Transverse colon (tissue), 4 donors: ENCODE data around the gene SCN5A.

Experiments
- EP300 ChIP-seq: sonication (generic); formaldehyde crosslinking; IDR thresholded peaks from one replicate; pipeline ENCODE4 v1.6.1; 2017; ENCODE audit warnings: antibody characterized with exemption, low read depth
- POLR2AphosphoS5 ChIP-seq, 3 donors: sonication (generic); formaldehyde crosslinking; IDR thresholded peaks; one replicate each; pipeline ENCODE4 v1.6.1; 2016; ENCODE audit warnings: antibody characterized with exemption in 3 of 3
- TF ChIP-seq, protein P1 (sequence below), 5 experiments: fragments of 200-600 bp in 3 of 5; fragments of 450-650 bp in 2 of 5; sonication (generic) in 3 of 5; IDR thresholded peaks; 1 replicate in 2 of 5; 2 replicates in 3 of 5; pipeline ENCODE4 v1.5.1; 2016 to 2017; ENCODE audit warnings: antibody characterized with exemption in 5 of 5, inconsistent platforms in 3 of 5, mild to moderate bottlenecking in 2 of 5, moderate library complexity in 1 of 5

DNA sequence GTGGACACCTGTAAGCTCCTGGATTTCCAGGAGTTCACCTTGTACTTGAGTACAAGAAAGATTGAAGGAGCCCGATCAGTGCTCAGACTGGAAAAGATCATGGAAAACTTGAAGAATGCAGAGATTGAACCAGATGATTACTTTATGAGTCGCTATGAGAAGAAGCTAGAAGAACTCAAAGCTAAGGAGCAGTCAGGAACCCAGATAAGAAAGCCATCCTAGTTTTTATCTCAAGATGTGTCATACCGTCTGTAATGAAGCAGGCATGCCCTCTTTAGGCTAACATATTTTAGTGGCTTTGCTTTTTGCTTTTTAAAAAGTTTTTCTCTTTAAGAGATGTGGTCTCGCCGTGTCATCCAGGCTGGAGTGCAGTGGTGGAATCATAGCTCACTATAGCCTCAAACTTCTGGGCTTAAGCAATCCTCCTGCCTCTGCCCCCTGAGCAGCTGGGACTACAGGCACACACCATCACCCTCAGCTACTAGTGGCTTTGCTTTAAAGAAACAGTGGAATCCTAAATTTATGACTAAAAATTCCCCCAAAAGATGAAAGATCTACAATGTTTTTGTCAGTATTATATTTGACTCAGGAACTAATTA lies 125.2 kb downstream of the SCN5A start:
- TF ChIP-seq, protein P1, sequence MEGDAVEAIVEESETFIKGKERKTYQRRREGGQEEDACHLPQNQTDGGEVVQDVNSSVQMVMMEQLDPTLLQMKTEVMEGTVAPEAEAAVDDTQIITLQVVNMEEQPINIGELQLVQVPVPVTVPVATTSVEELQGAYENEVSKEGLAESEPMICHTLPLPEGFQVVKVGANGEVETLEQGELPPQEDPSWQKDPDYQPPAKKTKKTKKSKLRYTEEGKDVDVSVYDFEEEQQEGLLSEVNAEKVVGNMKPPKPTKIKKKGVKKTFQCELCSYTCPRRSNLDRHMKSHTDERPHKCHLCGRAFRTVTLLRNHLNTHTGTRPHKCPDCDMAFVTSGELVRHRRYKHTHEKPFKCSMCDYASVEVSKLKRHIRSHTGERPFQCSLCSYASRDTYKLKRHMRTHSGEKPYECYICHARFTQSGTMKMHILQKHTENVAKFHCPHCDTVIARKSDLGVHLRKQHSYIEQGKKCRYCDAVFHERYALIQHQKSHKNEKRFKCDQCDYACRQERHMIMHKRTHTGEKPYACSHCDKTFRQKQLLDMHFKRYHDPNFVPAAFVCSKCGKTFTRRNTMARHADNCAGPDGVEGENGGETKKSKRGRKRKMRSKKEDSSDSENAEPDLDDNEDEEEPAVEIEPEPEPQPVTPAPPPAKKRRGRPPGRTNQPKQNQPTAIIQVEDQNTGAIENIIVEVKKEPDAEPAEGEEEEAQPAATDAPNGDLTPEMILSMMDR (IDR thresholded peaks at IDR 0.05), result no peak
- TF ChIP-seq POLR2AphosphoS5 (IDR thresholded peaks at IDR 0.05), result no peak
- TF ChIP-seq EP300, result no peak
